ENCODE results near the gene CEP170. TPM values are rescaled to one million over a fixed set of nuclear protein-coding genes. Genes with fewer than 3 reads are reported as not detected.

CEP170 gene
- total and polyA plus RNA-seq, 2 experiments from 2014 or later: 93.1 to 104 TPM

DNA sequence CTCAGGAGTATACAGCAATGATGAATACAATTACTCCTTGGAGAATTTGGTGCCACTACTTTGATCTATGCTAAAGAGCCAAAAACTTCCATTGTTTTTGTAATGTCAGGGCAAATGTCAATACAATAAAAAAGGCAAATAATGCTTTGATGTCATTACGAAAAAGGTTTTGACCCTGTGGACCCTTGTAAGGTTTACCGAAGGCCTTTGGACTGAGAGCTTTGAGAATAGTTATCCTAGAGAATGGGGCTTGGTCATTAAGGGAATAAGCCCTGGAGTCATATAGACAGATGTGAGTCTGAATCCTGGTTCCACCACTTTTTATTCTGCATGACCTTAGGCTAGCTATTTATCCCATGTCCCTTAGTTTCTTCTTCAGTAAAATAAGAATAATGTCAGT is 27.5 kb downstream of the CEP170 start (continued):
- TF ChIP-seq, protein P1, sequence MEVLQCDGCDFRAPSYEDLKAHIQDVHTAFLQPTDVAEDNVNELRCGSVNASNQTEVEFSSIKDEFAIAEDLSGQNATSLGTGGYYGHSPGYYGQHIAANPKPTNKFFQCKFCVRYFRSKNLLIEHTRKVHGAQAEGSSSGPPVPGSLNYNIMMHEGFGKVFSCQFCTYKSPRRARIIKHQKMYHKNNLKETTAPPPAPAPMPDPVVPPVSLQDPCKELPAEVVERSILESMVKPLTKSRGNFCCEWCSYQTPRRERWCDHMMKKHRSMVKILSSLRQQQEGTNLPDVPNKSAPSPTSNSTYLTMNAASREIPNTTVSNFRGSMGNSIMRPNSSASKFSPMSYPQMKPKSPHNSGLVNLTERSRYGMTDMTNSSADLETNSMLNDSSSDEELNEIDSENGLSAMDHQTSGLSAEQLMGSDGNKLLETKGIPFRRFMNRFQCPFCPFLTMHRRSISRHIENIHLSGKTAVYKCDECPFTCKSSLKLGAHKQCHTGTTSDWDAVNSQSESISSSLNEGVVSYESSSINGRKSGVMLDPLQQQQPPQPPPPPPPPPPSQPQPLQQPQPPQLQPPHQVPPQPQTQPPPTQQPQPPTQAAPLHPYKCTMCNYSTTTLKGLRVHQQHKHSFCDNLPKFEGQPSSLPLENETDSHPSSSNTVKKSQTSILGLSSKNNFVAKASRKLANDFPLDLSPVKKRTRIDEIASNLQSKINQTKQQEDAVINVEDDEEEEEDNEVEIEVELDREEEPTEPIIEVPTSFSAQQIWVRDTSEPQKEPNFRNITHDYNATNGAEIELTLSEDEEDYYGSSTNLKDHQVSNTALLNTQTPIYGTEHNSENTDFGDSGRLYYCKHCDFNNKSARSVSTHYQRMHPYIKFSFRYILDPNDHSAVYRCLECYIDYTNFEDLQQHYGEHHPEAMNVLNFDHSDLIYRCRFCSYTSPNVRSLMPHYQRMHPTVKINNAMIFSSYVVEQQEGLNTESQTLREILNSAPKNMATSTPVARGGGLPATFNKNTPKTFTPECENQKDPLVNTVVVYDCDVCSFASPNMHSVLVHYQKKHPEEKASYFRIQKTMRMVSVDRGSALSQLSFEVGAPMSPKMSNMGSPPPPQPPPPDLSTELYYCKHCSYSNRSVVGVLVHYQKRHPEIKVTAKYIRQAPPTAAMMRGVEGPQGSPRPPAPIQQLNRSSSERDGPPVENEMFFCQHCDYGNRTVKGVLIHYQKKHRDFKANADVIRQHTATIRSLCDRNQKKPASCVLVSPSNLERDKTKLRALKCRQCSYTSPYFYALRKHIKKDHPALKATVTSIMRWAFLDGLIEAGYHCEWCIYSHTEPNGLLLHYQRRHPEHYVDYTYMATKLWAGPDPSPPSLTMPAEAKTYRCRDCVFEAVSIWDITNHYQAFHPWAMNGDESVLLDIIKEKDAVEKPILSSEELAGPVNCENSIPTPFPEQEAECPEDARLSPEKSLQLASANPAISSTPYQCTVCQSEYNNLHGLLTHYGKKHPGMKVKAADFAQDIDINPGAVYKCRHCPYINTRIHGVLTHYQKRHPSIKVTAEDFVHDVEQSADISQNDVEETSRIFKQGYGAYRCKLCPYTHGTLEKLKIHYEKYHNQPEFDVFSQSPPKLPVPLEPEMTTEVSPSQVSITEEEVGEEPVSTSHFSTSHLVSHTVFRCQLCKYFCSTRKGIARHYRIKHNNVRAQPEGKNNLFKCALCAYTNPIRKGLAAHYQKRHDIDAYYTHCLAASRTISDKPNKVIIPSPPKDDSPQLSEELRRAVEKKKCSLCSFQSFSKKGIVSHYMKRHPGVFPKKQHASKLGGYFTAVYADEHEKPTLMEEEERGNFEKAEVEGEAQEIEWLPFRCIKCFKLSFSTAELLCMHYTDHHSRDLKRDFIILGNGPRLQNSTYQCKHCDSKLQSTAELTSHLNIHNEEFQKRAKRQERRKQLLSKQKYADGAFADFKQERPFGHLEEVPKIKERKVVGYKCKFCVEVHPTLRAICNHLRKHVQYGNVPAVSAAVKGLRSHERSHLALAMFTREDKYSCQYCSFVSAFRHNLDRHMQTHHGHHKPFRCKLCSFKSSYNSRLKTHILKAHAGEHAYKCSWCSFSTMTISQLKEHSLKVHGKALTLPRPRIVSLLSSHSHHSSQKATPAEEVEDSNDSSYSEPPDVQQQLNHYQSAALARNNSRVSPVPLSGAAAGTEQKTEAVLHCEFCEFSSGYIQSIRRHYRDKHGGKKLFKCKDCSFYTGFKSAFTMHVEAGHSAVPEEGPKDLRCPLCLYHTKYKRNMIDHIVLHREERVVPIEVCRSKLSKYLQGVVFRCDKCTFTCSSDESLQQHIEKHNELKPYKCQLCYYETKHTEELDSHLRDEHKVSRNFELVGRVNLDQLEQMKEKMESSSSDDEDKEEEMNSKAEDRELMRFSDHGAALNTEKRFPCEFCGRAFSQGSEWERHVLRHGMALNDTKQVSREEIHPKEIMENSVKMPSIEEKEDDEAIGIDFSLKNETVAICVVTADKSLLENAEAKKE (CRISPR knock-in tag; IDR thresholded peaks at IDR 0.05): no peak
- TF ChIP-seq POLR2AphosphoS5 (IDR thresholded peaks at IDR 0.05; ENCODE audit: low read depth): no peak
- TF ChIP-seq, protein P2, sequence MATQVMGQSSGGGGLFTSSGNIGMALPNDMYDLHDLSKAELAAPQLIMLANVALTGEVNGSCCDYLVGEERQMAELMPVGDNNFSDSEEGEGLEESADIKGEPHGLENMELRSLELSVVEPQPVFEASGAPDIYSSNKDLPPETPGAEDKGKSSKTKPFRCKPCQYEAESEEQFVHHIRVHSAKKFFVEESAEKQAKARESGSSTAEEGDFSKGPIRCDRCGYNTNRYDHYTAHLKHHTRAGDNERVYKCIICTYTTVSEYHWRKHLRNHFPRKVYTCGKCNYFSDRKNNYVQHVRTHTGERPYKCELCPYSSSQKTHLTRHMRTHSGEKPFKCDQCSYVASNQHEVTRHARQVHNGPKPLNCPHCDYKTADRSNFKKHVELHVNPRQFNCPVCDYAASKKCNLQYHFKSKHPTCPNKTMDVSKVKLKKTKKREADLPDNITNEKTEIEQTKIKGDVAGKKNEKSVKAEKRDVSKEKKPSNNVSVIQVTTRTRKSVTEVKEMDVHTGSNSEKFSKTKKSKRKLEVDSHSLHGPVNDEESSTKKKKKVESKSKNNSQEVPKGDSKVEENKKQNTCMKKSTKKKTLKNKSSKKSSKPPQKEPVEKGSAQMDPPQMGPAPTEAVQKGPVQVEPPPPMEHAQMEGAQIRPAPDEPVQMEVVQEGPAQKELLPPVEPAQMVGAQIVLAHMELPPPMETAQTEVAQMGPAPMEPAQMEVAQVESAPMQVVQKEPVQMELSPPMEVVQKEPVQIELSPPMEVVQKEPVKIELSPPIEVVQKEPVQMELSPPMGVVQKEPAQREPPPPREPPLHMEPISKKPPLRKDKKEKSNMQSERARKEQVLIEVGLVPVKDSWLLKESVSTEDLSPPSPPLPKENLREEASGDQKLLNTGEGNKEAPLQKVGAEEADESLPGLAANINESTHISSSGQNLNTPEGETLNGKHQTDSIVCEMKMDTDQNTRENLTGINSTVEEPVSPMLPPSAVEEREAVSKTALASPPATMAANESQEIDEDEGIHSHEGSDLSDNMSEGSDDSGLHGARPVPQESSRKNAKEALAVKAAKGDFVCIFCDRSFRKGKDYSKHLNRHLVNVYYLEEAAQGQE (IDR thresholded peaks at IDR 0.05; ENCODE audit: unreplicated experiment): no peak

DNA sequence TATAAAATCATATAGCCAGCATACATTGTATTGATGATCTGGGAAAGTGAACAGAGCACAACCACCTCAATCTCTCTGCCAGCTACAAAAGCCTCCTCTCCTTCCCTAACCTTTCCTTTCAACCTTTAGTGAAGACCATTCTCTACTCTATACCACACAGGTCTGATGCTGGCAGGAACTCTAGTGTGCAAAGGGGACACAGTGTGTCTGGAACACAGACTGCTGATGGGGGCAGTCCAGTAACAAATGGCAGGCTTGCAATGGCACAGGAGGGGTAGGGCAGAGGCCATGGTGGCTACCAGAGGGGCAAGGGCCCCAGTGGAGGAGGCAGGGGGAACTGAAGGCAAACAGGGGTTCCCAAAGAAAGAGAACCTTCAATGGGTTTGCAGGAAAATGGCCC is 37.0 kb downstream of the CEP170 start:
- H3K27ac ChIP-seq (ENCODE audit: low read depth): no peak overlapping the region
- no peaks in the 10 kb centered on the region for H3K9me2 ChIP-seq (ENCODE audit: insufficient read depth)
- peaks cover 56% of the 10 kb centered on the region for H3K36me3 Mint-ChIP-seq (ENCODE audit: low read depth)
- H3K4me2 ChIP-seq: no peak overlapping the region
- peaks cover 3% of the 10 kb centered on the region; the same call in 1 of the 2 replicates for H3K4me1 ChIP-seq (ENCODE audit: insufficient read depth)
- no peaks in the 10 kb centered on the region for H3F3A ChIP-seq (replicated peaks; ENCODE audit: low read depth)
- TF ChIP-seq ZNF114 (CRISPR knock-in tag; IDR thresholded peaks at IDR 0.05) (no peak), ZNF331 (CRISPR knock-in tag; IDR thresholded peaks at IDR 0.05; ENCODE audit: low read depth) (no peak), JUNB (IDR thresholded peaks at IDR 0.05; ENCODE audit: unreplicated experiment) (no peak)
- TF ChIP-seq, protein P3, sequence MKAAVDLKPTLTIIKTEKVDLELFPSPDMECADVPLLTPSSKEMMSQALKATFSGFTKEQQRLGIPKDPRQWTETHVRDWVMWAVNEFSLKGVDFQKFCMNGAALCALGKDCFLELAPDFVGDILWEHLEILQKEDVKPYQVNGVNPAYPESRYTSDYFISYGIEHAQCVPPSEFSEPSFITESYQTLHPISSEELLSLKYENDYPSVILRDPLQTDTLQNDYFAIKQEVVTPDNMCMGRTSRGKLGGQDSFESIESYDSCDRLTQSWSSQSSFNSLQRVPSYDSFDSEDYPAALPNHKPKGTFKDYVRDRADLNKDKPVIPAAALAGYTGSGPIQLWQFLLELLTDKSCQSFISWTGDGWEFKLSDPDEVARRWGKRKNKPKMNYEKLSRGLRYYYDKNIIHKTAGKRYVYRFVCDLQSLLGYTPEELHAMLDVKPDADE (IDR thresholded peaks at IDR 0.05): no peak
- TF ChIP-seq, protein P2 (IDR thresholded peaks at IDR 0.05; ENCODE audit: unreplicated experiment): no peak
- no peaks in the 10 kb centered on the region for H3K27me3 ChIP-seq (ENCODE audit: insufficient read depth)
- no peak for DNase-seq (ENCODE audit: low spot score)
- no peak overlapping the region for H2AFZ ChIP-seq
- peaks cover 6% of the 10 kb centered on the region; the same call in 1 of the 2 replicates for H3K36me3 ChIP-seq (ENCODE audit: insufficient read depth)
- H3K4me3 Mint-ChIP-seq: no peak overlapping the region
- peaks cover 3% of the 10 kb centered on the region; the same call in 1 of the 2 replicates for H4K20me1 ChIP-seq (replicated peaks; ENCODE audit: insufficient read depth)
- H3K9me3 Mint-ChIP-seq: 0 out of 3 replicates have a peak, but pooled peaks cover 3% of the 10 kb centered on the region
- H3K27me3 Mint-ChIP-seq (ENCODE audit: insufficient read depth, low read depth, poor library complexity): no peaks in the 10 kb centered on the region
- no peak overlapping the region; the same call in 1 of the 2 replicates for H3K27ac Mint-ChIP-seq
- no peak overlapping the region for H3K4me3 ChIP-seq
- H3K79me2 ChIP-seq (replicated peaks; ENCODE audit: insufficient read depth): peaks cover 76% of the 10 kb centered on the region
- H3K4me1 Mint-ChIP-seq: peaks cover 28% of the 10 kb centered on the region
- no peak for ATAC-seq

Measured in GM23338 (cell line).